GM18870 (cell line): ENCODE measurements around the gene NUCB2.

Experiments used
- ATAC-seq: cut with Tn5 transposase; IDR thresholded peaks from one replicate; pipeline ENCODE4 v1.9.1; 2021; ENCODE audit warnings: moderate library complexity; ENCODE audit not compliant: unreplicated experiment

The NUCB2 gene

DNA sequence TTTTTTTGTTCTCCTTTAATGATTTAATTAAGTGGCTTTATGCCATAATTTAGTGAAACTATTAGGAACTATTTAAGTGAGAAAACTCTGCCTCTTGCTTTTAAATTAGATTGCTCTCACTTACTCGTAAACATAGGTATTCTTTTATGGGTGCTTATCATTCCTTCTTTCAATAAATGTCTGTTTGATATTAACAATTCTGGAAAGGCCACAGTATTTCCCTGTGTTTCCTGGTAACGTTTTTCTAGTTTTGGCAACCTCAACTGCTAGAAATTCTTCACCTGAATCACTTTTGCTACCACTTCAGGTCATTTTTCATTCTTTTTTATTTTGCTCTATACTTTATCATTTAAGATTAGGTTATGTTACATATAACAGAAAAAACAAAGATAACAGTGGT is 55.1 kb downstream of the NUCB2 start:
- no peak for ATAC-seq

DNA sequence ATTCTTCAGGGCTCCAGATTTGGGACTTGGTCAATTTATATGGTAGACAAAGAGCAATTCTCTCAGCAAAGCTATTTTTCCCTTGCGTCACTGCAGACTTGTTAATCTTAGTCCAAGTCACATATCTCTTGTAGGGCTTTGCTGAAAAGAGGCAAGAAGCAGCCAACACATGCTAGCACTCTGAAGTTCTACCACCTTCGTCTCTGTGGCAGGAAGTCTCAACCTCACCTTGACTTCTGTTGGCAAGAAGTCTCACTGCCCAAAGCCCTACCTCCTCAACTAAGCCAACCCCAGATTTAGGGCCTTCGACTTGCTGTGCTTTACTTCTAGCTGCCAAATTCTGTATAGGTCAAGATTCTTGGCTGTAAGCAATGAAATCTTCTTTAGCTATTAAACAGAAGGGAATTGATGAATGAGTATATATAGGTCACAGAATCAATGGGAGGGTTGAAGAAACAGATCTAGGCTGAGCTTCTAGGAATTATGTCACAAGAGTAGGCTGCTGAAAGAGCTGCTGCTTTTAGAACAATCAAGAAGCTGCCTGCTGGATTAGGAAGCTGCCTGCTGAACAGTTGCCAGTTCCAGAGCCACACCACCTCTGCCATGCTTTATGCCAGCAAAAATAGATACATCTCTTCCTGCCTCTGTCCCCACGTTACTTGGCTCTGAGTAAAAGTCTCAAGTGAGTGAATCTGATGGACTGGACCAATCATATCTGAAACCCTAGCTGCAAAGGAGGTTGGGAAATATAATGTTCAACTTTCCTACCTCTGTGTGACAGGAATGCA is 57.5 kb downstream of the NUCB2 start:
- no peak for ATAC-seq

DNA sequence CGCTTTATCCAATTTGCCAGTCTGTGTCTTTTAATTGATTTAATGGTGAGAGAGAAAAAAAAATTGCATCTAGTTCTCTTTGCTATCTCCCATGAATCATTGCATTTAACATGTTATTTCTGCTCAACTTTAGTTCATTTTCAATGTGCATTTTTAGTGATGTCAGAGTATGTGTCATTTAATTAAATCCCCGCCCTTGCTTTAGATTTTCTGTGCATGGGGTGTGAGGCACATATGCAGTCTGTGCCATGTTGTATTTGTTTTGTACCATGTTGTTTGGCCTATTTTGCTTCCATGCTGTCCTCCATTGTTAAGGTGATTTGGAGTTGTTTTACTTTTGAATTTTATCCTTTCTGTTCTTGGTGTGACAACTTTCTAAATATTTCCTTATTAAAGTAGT is 66.7 kb downstream of the NUCB2 start:
- no peak for ATAC-seq

DNA sequence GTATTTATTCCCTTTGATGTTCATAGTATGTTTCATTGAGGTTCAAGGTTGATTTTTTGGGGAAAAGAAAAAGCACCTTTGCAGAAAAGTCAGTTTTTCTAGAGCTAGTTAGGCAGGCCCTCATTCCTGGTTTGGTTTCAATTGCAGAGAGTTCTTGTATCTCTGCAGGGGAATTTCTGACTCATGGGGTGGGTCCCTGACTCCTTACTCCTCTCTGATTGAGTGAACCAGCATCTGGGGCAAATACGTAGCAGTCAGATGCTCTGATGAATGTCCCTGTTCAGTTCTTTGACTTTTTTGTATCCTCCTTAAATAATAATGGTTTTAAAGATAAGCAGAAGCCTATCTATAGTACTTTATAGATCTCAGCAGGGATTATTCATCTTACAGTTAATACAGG is 67.4 kb downstream of the NUCB2 start:
- ATAC-seq: no peak

DNA sequence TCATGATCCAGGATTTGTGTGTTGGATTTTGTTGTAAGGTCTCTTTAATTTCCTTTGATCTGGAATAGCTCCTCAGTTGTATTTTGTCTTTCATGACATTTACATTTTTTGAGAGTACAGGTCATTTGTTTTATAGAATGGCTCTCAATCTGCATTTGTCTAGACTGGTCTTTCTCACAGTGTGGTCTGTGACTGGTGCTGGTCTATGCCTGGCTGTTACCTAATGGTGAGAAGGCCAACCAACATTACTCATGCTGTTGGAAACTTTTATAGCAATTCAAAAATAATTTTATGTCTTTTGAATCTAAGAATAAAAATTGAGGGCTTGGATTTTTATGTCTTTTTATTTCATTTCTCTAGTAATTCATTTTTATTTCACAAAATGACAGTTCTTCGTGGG is 71.1 kb downstream of the NUCB2 start:
- no peak for ATAC-seq

DNA sequence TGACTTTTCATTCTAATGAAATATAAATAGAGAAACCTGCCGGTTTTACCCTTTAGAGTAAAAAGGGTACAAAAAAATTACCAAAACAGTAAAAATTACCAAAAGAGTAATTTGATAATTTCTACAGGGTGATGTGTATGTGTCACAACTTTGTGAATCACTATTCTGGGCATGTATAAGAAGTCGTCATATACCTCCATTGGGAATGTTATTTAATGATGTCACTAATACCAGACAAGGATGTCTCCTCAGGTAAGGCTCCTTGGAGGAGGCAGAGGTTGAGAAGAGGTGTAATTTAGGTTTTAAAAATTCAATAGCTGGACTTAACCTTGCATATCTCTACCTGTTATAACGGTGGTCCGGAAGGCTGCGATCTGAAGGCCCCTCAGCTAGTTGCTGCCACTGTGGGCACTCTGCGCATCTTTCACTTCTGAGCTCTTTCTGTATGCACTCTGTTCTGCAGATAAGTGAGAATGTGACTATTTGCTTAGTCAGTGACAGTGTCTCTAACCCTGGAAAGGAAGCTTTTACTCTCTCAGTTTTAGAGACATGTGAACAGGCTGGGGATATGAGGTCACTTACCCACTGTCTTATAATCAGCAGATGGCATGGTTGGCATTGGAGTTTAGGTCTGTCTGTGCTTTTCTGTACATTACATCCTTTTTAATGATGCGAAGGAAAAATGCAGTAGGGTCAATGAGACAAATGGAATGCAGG is 74.1 kb downstream of the NUCB2 start:
- no peak for ATAC-seq

DNA sequence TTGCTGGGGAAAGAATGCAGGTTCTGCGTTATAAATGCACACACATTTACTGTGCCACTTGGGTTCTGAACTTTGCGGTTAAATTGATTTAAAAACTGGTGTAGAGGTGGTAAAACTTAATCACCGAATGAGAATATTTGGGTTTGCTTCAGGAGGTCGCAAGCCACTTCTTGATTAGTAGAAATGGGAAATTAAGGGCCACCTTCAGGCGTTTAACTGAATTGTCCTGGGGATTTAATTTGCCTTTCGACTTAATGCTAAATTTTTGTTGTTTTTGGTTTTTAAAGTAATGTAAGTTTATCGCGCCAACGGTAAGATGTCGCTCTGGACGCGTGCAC is 74.6 kb downstream of the NUCB2 start:
- ATAC-seq: no peak

DNA sequence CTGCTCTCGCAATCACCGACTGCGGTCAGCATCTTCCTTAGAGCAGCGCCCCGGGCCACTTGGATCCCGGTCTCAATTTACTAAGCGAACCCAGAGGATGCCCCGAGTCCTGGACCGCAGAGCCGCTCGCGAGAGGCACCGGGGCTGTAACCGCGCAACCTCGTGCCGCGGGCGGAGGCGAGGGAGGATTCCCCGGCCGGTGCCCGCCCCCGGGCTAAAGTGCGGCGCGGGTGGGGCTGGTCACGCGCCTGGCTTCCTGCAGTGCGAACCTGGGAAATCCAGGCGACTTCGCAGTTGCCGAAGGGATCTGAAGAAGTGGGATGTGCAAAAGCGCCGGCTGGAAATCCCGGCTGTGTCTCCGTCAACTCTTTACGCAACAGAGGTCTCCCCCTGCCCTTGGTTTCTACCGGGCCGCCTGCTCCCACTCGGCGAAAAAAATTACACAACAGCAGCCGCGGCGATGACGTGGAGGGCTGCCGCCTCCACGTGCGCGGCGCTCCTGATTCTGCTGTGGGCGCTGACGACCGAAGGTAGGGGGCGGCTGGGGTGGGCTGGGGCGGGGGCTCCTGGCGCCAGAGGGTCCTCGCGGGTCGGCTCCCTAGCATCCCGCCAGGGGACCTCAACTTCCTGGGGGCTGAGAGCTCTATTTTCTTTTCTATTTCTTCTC is 75.1 kb downstream of the NUCB2 start, which contains the start of gene NCR3LG1:
Gene NCR3LG1 (plus strand): TSS at position 291 of the 667 bp plus-strand sequence. CDS start 170 bp downstream, at position 461.
- no peak for ATAC-seq

DNA sequence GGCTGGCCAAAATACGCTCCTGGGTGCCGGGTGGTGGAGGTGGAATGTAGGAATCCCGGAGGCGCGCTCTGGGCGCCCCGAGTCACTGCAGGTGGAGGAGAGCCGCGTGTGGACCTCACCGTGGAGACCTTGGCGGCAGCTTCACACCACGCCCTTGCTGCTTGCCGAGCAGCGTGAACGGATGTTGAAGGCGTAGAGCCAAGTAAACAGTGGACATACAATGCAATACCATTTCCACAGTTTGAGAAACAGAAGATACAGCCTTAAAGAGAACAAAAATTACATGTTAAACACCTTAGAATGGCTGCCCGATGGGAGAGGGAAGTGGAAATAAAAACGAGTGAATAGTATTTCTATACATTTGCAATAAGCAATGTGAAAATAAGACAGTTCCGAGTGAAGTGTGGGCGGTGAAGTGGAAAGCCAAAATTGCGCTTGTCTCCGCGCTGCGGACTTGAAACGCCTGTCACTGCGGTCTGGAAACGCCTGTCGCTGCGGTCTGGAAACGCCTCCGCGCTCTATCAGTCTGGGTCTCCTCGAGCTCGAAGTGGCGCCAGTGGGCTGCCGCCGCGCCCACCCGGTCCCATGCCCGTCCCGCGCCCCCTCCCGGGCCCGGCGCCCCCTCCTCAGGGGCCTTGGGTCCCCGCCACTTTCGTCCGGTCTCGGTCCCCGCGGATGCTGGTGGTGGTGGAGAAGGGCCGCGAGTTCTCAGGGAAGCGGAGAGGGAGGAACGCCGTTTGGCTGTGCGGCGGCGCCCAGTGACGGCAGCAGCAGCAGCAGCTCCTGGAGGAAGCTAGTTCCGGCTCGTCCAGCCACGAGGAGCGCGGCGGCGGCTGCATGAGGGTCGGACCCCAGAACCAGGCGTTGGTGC is 76.6 kb downstream of the NUCB2 start:
- ATAC-seq: no peak

DNA sequence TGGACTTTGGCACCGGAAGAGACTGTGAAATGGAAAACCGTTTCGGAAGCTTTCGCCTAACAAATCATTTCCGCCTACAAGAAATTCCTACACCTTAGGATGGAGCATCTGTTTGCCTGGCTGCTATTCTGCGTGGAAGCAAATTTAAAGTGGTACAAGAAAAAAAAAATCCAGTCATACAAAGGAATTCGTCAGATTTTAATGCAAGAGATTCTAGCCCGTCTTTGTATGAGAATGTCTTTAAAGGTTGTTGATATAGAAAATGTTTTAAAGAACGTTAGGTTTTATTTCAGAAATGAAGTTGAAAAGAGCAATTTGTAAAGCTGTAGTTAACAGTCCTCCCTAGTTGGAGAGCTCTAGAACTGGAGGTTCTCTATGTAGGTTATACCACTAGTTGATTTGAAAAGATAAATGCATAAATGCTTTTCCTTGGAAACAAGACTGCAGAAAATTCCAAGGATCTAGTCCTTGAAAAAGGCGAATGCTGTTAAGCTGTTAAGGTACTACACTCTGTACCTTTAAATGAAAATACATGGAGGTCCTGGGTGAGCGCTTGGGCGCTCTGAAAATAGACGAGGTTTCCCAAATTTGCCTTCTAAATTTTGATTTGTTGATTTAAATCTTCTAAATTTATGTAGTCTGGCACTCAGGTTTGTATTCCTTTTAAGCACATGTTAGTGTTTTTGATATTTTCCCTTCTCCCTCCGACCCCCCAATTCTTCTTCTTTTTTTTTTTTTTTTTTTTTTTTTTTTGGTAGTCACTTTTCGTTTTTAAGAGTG is 77.5 kb downstream of the NUCB2 start:
- ATAC-seq: no peak

DNA sequence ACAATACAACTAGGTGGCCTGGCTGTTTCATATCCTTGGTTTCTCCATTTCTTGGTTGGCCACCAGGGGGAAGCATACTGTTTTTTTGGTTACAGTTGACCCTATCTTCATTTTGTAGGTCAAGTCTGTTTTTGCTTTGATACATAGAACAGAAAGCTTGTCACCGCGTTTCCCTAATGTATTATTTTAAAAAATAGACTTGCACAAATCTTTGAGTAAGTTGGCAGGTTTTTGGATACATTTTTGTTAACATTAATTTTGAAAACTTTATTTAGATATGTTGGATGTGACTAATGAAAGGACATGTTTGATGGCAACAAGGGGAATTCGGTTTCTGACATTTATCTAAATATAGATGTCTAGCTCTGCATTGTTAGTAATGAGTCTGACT is 78.1 kb downstream of the NUCB2 start:
- ATAC-seq: peak; percentile 56

DNA sequence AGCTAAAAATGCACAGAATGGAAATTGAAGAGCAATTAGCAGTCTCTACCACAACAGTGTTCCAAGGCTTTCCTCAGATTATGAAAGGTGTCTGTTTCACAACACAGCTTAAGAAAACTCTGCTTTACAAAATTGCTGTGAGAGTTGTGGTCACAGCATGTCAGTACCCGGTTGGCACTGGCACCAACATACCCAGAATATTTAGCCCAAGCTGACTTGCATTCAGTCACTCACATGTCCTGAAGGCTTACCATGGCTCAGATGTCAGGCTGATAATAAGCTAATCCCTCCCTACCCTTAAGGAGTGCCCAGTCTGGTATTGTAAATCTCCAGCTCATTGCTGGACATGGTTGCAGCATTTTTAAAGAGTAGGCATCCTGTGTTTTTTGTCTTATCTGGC is 90.0 kb downstream of the NUCB2 start:
- no peak for ATAC-seq

DNA sequence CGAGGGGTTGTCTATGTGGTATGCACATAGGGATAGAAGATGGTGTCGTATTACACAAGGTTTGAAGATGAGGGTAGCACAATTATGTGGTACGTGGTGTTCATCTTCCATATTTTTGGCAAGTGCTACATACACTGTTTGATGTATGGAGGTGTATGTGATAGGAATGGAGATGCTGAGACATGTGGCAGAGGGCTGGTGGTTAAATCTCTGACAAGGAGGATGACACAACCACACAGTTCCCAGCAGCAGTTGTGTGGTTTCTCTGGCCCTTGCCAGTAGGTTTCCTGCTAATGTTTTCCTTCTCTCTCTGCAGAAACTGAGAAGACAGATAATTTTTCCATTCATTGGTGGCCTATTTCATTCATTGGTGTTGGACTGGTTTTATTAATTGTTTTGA is 92.0 kb downstream of the NUCB2 start:
- no peak for ATAC-seq

DNA sequence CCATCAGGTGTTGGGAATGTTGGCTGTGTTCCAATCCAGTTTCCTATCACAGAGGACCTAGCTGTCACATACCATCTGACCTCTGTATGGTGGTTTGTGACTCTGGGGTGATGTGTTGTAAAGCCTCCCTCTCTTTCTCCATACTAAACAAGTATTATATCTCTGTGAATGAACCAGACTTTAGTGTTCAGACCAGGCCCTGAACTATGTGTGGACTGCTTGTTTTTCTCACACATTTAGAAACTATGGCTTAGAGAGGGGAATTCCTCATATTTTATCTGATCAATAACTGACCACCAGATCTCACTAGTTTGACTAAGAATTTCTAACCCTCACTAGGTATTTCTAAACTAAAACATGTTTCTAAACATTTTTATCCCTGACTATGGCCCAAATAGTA is 92.6 kb downstream of the NUCB2 start:
- ATAC-seq: no peak

DNA sequence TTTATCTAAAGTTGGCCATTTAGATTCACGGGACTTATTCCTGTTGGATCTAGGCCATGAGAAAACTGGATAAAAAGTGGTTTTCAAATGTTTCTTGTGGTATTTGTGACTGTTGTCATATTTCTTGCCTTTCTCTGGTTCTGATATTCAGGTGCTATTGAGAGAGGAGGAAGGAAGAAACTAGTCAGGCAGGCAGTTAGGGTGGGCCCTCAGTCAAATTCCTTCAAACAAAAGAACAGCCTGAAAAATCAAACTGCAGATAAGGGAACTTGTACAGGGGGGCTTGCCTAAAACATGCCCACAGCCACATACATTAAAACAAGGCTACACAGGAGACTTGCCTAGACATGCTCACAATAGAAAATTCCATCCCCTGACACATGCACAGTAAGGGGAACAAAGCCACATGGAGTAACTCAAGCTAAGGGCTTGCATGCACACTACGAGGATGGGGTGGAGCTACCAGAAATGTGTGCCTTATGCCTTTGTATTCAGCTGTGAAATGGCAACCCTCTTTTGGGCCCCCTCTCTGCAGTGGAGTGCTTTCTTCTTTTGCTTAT is 93.2 kb downstream of the NUCB2 start:
- ATAC-seq: no peak

DNA sequence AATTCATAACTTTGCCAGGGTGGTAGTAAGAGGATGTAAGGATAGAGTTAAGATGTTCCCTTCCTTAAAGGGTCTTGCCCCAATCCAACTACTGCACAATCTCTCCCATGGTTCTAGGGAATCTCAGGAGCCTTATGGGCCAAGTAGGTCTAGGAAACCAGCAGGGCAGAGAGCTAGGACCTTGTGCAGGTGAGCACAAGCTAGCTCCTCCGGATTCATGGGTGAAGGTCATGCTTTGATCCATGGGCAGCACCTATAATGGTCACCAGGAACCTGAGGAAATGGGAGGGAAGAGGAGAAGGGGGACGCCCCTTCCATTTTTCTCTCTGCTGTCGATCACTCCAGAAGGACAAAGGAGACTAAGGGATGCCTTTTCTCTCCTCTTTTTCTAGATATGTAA is 95.1 kb downstream of the NUCB2 start:
- no peak for ATAC-seq

DNA sequence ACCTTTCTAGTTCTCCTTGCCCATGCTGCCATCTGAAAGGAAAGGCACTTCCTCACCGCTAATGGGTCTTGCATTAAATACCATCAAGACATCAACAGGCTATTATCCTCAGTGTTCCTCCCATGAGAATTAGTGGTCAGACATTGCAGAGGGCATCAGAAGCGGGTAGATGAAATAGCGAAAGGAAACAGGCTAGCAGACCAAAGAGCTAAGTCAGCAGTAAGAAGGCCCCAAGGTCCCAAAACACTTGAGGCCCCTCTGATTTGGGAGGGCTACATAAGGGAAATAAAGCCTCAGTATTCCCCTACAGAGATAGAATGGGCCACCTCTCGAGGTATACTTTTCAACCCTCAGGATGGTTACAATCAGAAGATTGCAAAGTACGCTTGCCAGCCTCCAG is 99.0 kb downstream of the NUCB2 start:
- ATAC-seq: no peak

DNA sequence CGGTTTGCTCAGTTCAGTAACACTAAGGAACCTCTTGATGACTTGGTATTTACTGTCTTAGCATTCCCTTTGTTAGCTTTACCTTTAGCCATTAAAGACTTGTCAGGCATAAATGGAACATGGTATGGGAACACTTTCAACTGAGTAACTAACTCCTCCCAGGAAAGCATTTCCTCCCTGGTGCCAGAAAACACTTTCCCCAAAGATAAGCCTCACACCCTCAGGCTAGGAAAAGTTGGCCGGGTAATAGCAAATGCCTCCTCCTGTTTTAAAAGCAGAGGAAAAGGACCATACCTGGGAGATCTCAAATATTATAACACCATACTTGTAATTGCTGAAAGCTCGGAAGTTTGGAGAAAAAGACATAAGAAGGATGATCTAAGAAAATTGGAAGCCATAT is 100.0 kb downstream of the NUCB2 start:
- no peak for ATAC-seq

DNA sequence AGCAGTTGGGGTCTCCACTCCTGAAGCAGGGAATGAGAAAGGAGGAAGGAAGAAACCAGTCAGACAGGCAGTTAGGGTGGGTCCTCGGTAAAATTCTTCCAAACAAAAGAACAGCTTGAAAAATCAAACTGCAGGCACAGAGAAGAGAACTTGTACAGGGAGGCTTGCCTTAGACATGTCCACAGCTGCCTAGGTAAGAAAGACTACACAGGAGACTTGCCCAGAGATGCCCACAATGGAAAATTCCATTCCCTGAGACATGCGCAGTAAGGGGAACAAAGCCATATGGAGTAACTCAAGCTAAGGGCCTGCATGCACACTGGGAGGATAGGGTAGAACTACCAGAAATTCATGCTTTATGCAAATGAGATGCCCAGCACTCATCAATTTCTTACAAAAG is 102.1 kb downstream of the NUCB2 start:
- ATAC-seq: no peak
